Lung (tissue), 13 donors: Measurements from ENCODE around the gene KRTAP9-4. TPM values are rescaled to one million over a fixed set of nuclear protein-coding genes. Genes with fewer than 3 reads are reported as not detected.

Source experiments
- ATAC-seq: fragments of 200-7000 bp; cut with Tn5 transposase; one replicate; pipeline ENCODE4 v1.9.1; 2020; ENCODE audit warnings: moderate number of reproducible peaks; ENCODE audit not compliant: insufficient read depth, low FRiP score
- DNase-seq, 3 donors: peaks; one replicate each; pipeline ENCODE4 v3.0.0-alpha.2; 2013 to 2017
- H3K27ac ChIP-seq, 2 donors: one replicate each; pipeline ENCODE4 v1.5.1; 2013; ENCODE audit warnings: mild to moderate bottlenecking in 2 of 2, moderate library complexity in 2 of 2, control low read depth in 1 of 2, inconsistent platforms in 1 of 2, low read depth in 1 of 2, low read length in 1 of 2
- H3K27me3 ChIP-seq, 3 donors: one replicate each; pipeline ENCODE4 v1.5.1; 2013; ENCODE audit warnings: low read length in 2 of 3; ENCODE audit not compliant: control insufficient read depth in 3 of 3, insufficient read depth in 3 of 3
- H3K36me3 ChIP-seq, 4 donors: one replicate each; pipeline ENCODE4 v1.5.1; 2013; ENCODE audit warnings: low read length in 4 of 4, mild to moderate bottlenecking in 1 of 4, moderate library complexity in 1 of 4; ENCODE audit not compliant: control insufficient read depth in 4 of 4, insufficient read depth in 4 of 4
- H3K4me1 ChIP-seq, 5 donors: one replicate each; pipeline ENCODE4 v1.5.1; 2013; ENCODE audit warnings: low read length in 5 of 5, mild to moderate bottlenecking in 2 of 5, moderate library complexity in 1 of 5; ENCODE audit not compliant: control insufficient read depth in 5 of 5, insufficient read depth in 5 of 5
- H3K4me3 ChIP-seq: one replicate; pipeline ENCODE4 v1.5.1; 2013; ENCODE audit warnings: mild to moderate bottlenecking, control low read depth, moderate library complexity
- H3K9ac ChIP-seq, 2 donors: one replicate each; pipeline ENCODE4 v1.5.1; 2013; ENCODE audit warnings: low read length in 2 of 2, control low read depth in 1 of 2; ENCODE audit not compliant: insufficient read depth in 1 of 2
- H3K9me3 ChIP-seq, 4 donors: one replicate each; pipeline ENCODE4 v1.5.1; 2013; ENCODE audit warnings: low read length in 3 of 4, mild to moderate bottlenecking in 1 of 4, moderate library complexity in 1 of 4; ENCODE audit not compliant: control insufficient read depth in 4 of 4, insufficient read depth in 3 of 4
- WGBS, 2 donors: extraction: QIAGEN DNeasy Blood & Tissue Kit; methylation state at CpG; one replicate each; pipeline ENCODE4 v1.1.7; 2013; 5-methylcytosine and 5-hydroxymethylcytosine counted together
- polyA plus RNA-seq, 2 donors: library from polyadenylated mRNA; stranded (reverse); fragments of 200-250 nt; gene quantifications; one replicate each; pipeline ENCODE4 v1.2.1, GENCODE V29; 2013
- small RNA-seq: library from RNA; depleted of rRNA; stranded (forward); fragments of <200 nt; gene quantifications from one replicate; pipeline ENCODE3, GENCODE V24; 2014; ENCODE audit warnings: low replicate concordance
- total RNA-seq, 2 donors: library from RNA; depleted of rRNA in 1 of 2; stranded (reverse); fragments of >200 nt in 1 of 2; gene quantifications; one replicate each; pipeline ENCODE4 v1.2.1, GENCODE V29; 2014 to 2021
- TF ChIP-seq, protein P1 (sequence below): IDR thresholded peaks from 2 replicates; pipeline ENCODE4 v1.5.1; 2012; ENCODE audit warnings: mild to moderate bottlenecking; ENCODE audit errors: control extremely low read depth, extremely low read depth
- donor health status: control.
- donor health status: control.
- donor health status: Bipolar disorder and iron deficiency.
- donor health status: healthy.
- donor health status: DM: yes; HTN: yes; CAD: no.

KRTAP9-4 gene
- total and polyA plus RNA-seq, 4 donors: not detected

DNA sequence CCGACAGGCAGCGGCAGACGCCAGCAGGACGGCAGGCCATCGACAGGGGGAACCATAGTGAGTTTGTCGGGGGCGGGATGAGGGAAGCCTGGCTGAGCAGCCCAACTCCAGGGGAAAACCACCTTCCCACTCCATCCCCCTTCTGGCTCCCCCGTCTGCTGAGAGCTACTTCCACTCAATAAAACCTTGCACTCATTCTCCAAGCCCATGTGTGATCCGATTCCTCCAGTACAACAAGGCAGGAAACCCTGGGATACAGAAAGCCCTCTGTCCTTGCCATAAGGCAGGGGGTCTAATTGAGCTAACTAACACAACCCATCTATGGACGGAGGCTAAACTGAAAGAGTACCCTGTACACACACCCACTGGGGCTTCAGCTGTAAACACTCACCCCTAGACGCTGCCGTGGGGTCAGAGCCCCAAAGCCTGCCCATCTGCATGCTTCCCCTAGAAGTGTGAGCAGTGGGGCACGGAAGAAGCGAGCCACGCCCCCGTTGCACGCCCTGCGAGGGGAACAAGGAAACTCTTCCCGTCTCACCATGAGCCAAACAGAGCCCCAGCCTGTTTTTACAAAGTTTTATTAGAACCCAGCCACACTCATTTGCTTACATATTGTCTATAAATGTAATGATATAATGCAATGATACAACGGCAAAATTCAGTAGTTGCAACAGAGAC is 49.1 kb downstream of the KRTAP9-4 start:
- no peak for DNase-seq
- Histone ChIP-seq H3K9ac (no peak overlapping the region), H3K9me3 (peaks cover 0 to 6% (median 0%) of the 10 kb centered on the region in 4 donors), H3K27me3 (no peaks in the 10 kb centered on the region), H3K4me3 (no peak overlapping the region), H3K36me3 (no peaks in the 10 kb centered on the region), H3K27ac (no peak overlapping the region), H3K4me1 (peaks cover 0 to 2% (median 0%) of the 10 kb centered on the region in 5 donors)
- ATAC-seq: no peak
- 89 to 93% methylated on average over 20 of the region's 20 CpGs for WGBS, 2 donors
- TF ChIP-seq, protein P1, sequence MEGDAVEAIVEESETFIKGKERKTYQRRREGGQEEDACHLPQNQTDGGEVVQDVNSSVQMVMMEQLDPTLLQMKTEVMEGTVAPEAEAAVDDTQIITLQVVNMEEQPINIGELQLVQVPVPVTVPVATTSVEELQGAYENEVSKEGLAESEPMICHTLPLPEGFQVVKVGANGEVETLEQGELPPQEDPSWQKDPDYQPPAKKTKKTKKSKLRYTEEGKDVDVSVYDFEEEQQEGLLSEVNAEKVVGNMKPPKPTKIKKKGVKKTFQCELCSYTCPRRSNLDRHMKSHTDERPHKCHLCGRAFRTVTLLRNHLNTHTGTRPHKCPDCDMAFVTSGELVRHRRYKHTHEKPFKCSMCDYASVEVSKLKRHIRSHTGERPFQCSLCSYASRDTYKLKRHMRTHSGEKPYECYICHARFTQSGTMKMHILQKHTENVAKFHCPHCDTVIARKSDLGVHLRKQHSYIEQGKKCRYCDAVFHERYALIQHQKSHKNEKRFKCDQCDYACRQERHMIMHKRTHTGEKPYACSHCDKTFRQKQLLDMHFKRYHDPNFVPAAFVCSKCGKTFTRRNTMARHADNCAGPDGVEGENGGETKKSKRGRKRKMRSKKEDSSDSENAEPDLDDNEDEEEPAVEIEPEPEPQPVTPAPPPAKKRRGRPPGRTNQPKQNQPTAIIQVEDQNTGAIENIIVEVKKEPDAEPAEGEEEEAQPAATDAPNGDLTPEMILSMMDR: no peak

Small RNA genes lying within 50 kb of the gene (small RNA-seq; reads per million reads assigned to genes)
- gene KRTAP9-10P: not detected

Other genes with a start within 250 kb of the KRTAP9-4 start
Only the 30 nearest of the 41 such genes appear.
- not detected for gene KRTAP2-3, start 189.6 kb upstream of the KRTAP9-4 start, total RNA-seq
- not detected for gene KRTAP2-3, start 189.6 kb upstream of the KRTAP9-4 start, polyA plus RNA-seq
- gene KRTAP2-4, start 183.8 kb upstream of the KRTAP9-4 start, total RNA-seq: not detected
- gene KRTAP2-4, start 183.8 kb upstream of the KRTAP9-4 start, polyA plus RNA-seq: not detected
- not detected for gene KRTAP4-7, start 165.5 kb upstream of the KRTAP9-4 start, total RNA-seq
- not detected for gene KRTAP4-7, start 165.5 kb upstream of the KRTAP9-4 start, polyA plus RNA-seq
- gene KRTAP4-8, start 151.5 kb upstream of the KRTAP9-4 start, total RNA-seq: not detected
- gene KRTAP4-8, start 151.5 kb upstream of the KRTAP9-4 start, polyA plus RNA-seq: not detected
- gene KRTAP4-16, start 147.5 kb upstream of the KRTAP9-4 start, total RNA-seq: not detected
- gene KRTAP4-16, start 147.5 kb upstream of the KRTAP9-4 start, polyA plus RNA-seq: not detected
- gene KRTAP4-9, start 144.3 kb upstream of the KRTAP9-4 start, total RNA-seq: not detected
- gene KRTAP4-9, start 144.3 kb upstream of the KRTAP9-4 start, polyA plus RNA-seq: not detected
- gene KRTAP4-11, start 131.3 kb upstream of the KRTAP9-4 start, total RNA-seq: under 1 TPM in 1 of 2 donors, not detected in 1; 0.34 TPM
- not detected for gene KRTAP4-11, start 131.3 kb upstream of the KRTAP9-4 start, polyA plus RNA-seq
- not detected for gene KRTAP4-12, start 125.5 kb upstream of the KRTAP9-4 start, total RNA-seq
- not detected for gene KRTAP4-12, start 125.5 kb upstream of the KRTAP9-4 start, polyA plus RNA-seq
- not detected for gene KRTAP4-6, start 109.1 kb upstream of the KRTAP9-4 start, total RNA-seq
- gene KRTAP4-6, start 109.1 kb upstream of the KRTAP9-4 start, polyA plus RNA-seq: not detected
- gene KRTAP4-5, start 99.9 kb upstream of the KRTAP9-4 start, total RNA-seq: not detected
- gene KRTAP4-5, start 99.9 kb upstream of the KRTAP9-4 start, polyA plus RNA-seq: not detected
- gene KRTAP4-4, start 88.9 kb upstream of the KRTAP9-4 start, total RNA-seq: not detected
- not detected for gene KRTAP4-4, start 88.9 kb upstream of the KRTAP9-4 start, polyA plus RNA-seq
- gene KRTAP4-3, start 81.5 kb upstream of the KRTAP9-4 start, total RNA-seq: not detected
- not detected for gene KRTAP4-3, start 81.5 kb upstream of the KRTAP9-4 start, polyA plus RNA-seq
- not detected for gene KRTAP4-2, start 71.5 kb upstream of the KRTAP9-4 start, total RNA-seq
- not detected for gene KRTAP4-2, start 71.5 kb upstream of the KRTAP9-4 start, polyA plus RNA-seq
- not detected for gene KRTAP4-1, start 64.8 kb upstream of the KRTAP9-4 start, total RNA-seq
- gene KRTAP4-1, start 64.8 kb upstream of the KRTAP9-4 start, polyA plus RNA-seq: not detected
- gene KRTAP9-1, start 59.8 kb upstream of the KRTAP9-4 start, total RNA-seq: not detected
- gene KRTAP9-1, start 59.8 kb upstream of the KRTAP9-4 start, polyA plus RNA-seq: not detected
- gene KRTAP9-2, start 23.0 kb upstream of the KRTAP9-4 start, total RNA-seq: not detected
- not detected for gene KRTAP9-2, start 23.0 kb upstream of the KRTAP9-4 start, polyA plus RNA-seq
- not detected for gene KRTAP9-3, start 17.2 kb upstream of the KRTAP9-4 start, total RNA-seq
- gene KRTAP9-3, start 17.2 kb upstream of the KRTAP9-4 start, polyA plus RNA-seq: not detected
- not detected for gene KRTAP9-8, start 11.7 kb upstream of the KRTAP9-4 start, total RNA-seq
- not detected for gene KRTAP9-8, start 11.7 kb upstream of the KRTAP9-4 start, polyA plus RNA-seq
- not detected for gene KRTAP9-9, start 5.7 kb downstream of the KRTAP9-4 start, total RNA-seq
- not detected for gene KRTAP9-9, start 5.7 kb downstream of the KRTAP9-4 start, polyA plus RNA-seq
- not detected for gene KRTAP9-6, start 15.7 kb downstream of the KRTAP9-4 start, total RNA-seq
- not detected for gene KRTAP9-6, start 15.7 kb downstream of the KRTAP9-4 start, polyA plus RNA-seq
- gene KRTAP9-7, start 26.0 kb downstream of the KRTAP9-4 start, total RNA-seq: not detected
- gene KRTAP9-7, start 26.0 kb downstream of the KRTAP9-4 start, polyA plus RNA-seq: not detected
- gene KRTAP29-1, start 53.2 kb downstream of the KRTAP9-4 start, total RNA-seq: not detected
- not detected for gene KRTAP29-1, start 53.2 kb downstream of the KRTAP9-4 start, polyA plus RNA-seq
- not detected for gene KRTAP16-1, start 59.6 kb downstream of the KRTAP9-4 start, total RNA-seq
- not detected for gene KRTAP16-1, start 59.6 kb downstream of the KRTAP9-4 start, polyA plus RNA-seq
- gene KRTAP17-1, start 66.0 kb downstream of the KRTAP9-4 start, total RNA-seq: not detected
- not detected for gene KRTAP17-1, start 66.0 kb downstream of the KRTAP9-4 start, polyA plus RNA-seq
- gene KRT33A, start 101.1 kb downstream of the KRTAP9-4 start, total RNA-seq: not detected
- gene KRT33A, start 101.1 kb downstream of the KRTAP9-4 start, polyA plus RNA-seq: not detected
- not detected for gene KRT33B, start 120.1 kb downstream of the KRTAP9-4 start, total RNA-seq
- gene KRT33B, start 120.1 kb downstream of the KRTAP9-4 start, polyA plus RNA-seq: not detected
- not detected for gene KRT34, start 132.6 kb downstream of the KRTAP9-4 start, total RNA-seq
- gene KRT34, start 132.6 kb downstream of the KRTAP9-4 start, polyA plus RNA-seq: not detected
- not detected for gene KRT31, start 147.9 kb downstream of the KRTAP9-4 start, total RNA-seq
- gene KRT31, start 147.9 kb downstream of the KRTAP9-4 start, polyA plus RNA-seq: under 1 TPM in 1 of 2 donors, not detected in 1; 0.02 TPM
- not detected for gene KRT37, start 174.9 kb downstream of the KRTAP9-4 start, total RNA-seq
- gene KRT37, start 174.9 kb downstream of the KRTAP9-4 start, polyA plus RNA-seq: not detected
- gene KRT38, start 191.3 kb downstream of the KRTAP9-4 start, total RNA-seq: not detected
- not detected for gene KRT38, start 191.3 kb downstream of the KRTAP9-4 start, polyA plus RNA-seq